KOPT-K1 (cell line): Measurements from ENCODE around the gene LINS1.

Experiments
- H3K27ac ChIP-seq: fragments of 200-600 bp; sonication (generic); 2 replicates; pipeline ENCODE4 v1.5.1; 2016; ENCODE audit warnings: antibody characterized with exemption, mild to moderate bottlenecking, low read depth, low read length; ENCODE audit not compliant: poor library complexity, severe bottlenecking
- H3K36me3 ChIP-seq: fragments of 200-600 bp; sonication (generic); 2 replicates; pipeline ENCODE4 v1.5.1; 2017; ENCODE audit warnings: antibody characterized with exemption, mild to moderate bottlenecking, low read length, moderate library complexity; ENCODE audit not compliant: insufficient read depth
- H3K9me3 ChIP-seq: fragments of 200-600 bp; sonication (generic); 2 replicates; pipeline ENCODE4 v1.5.1; 2017; ENCODE audit warnings: antibody characterized with exemption, low read length, mild to moderate bottlenecking; ENCODE audit not compliant: insufficient read depth, poor library complexity, severe bottlenecking

The LINS1 gene

DNA sequence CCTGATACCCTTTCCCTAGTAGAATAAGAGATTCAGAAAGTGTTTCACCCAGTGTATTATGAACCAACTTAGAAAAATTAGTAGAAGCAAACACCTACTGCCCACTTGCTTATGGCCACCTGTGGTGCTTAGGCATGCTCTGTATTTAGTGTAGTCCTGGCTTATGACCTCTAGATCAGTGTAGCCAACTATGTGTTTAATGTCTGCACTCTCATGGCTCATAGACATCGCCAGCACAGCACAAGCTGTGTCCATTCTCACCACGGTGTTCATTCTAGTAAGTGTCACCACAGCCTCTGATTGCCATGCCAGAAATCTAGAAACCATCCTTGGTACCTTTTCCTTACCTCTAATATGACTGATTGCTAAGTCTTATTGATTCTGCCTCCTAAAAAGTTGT lies 14.7 kb upstream of the LINS1 start:
- Histone ChIP-seq H3K9me3 (no peaks in the 10 kb centered on the region), H3K36me3 (peaks cover 71% of the 10 kb centered on the region), H3K27ac (no peak overlapping the region)

DNA sequence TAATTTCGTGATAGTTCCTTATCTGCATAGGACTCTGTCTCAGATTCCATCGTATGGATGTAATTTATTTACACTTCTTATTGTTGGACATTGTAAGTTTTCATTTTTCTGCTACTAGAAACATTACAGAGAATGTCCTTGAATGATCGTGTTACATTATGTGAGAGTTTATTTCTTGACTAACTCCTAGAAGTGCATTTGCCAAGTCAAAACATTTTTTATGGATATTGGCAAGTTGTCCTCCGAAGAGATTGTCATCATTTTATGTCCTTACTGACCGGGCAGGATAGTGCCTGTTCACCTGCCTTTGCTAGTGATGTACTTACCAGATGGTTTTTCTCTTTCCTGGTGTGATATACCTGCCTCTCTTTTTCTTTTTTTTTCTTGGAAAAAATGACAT lies 13.8 kb upstream of the LINS1 start:
- Histone ChIP-seq H3K27ac (no peak overlapping the region), H3K36me3 (peaks cover 74% of the 10 kb centered on the region), H3K9me3 (no peaks in the 10 kb centered on the region)

DNA sequence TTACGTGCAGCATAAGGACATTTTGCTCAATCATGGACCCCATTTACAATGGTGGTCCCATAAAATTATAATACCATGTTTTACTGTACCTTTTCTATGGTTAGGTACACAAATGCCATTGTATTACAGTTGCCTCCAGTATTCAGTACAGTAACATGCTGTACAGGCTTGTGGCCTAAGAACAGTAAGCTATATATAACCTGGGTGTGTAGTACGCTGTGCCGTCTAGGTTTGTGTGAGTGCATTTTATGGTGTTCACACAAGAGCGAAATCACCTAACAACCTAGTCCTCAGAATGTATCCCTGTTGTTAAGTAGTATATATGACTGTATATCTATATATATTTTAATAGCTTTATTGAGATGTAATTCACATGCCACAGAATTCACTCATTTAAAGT lies 12.9 kb upstream of the LINS1 start:
- peaks cover 74% of the 10 kb centered on the region for H3K36me3 ChIP-seq

DNA sequence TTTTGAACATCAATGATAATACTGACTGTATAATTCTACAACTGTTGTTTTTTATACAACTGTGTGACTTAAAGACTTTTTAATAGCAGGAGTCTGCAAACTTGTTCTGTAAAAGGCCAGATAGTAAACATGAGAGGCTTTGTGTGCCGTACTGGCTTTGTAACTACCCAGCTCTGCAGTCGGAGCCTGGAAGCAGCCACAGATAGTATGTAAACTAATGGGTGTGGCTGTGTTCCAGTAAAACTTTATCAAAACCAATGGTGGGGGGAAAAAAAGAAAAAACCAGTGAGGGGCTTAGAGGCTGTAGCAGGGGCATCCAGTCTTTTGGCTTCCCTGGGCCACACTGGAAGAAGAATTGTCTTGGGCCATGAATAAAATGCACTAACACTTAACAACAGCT lies 12.4 kb upstream of the LINS1 start:
- no peak overlapping the region for H3K27ac ChIP-seq
- H3K36me3 ChIP-seq = peaks cover 76% of the 10 kb centered on the region

More for the DNA sequence above, 12.9 kb upstream of the LINS1 start:
- Histone ChIP-seq H3K27ac (no peak overlapping the region), H3K9me3 (no peaks in the 10 kb centered on the region)

DNA sequence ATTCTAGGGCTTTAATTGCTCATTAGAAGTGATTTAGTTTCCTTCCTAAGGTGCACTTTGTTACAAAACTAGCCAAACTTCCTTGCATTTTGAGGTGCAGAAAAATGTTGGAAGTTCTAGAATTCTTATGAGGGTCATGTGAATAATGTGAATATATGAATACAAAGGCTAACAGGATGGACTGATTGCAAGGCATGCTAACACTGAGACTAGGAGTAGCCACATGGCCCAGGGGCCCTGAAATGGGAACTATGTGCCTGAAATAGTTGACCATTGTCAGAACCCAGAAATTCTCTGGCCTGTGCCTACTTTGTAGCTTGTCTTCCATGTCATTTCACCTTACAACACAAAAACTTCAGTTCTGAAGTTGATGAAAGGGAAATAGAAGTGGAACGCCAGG lies 11.2 kb upstream of the LINS1 start:
- Histone ChIP-seq H3K36me3 (peaks cover 76% of the 10 kb centered on the region), H3K9me3 (no peaks in the 10 kb centered on the region), H3K27ac (no peak overlapping the region)

More for the DNA sequence above, 12.4 kb upstream of the LINS1 start:
- no peaks in the 10 kb centered on the region for H3K9me3 ChIP-seq

DNA sequence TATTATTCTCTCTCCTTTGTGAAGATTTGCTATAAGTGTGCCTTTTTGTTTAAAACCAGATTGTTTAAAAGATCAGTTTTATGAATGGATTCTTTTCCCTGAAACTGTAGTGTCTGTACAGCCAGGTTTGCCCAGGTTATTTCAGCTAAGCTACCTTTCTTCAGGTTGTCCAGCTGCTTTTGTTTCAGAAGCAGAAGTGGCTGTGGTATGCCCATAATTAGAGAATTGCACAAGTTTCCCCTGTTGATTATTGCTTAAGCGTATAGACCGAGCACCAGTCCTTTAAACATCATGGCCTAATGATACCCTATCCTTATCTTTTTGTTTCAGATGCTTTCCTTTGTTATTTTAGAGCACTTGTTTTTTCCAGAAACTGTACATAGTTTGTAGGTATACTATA lies 10.6 kb upstream of the LINS1 start:
- H3K27ac ChIP-seq = no peak overlapping the region
- H3K9me3 ChIP-seq = no peaks in the 10 kb centered on the region
- peaks cover 83% of the 10 kb centered on the region for H3K36me3 ChIP-seq

DNA sequence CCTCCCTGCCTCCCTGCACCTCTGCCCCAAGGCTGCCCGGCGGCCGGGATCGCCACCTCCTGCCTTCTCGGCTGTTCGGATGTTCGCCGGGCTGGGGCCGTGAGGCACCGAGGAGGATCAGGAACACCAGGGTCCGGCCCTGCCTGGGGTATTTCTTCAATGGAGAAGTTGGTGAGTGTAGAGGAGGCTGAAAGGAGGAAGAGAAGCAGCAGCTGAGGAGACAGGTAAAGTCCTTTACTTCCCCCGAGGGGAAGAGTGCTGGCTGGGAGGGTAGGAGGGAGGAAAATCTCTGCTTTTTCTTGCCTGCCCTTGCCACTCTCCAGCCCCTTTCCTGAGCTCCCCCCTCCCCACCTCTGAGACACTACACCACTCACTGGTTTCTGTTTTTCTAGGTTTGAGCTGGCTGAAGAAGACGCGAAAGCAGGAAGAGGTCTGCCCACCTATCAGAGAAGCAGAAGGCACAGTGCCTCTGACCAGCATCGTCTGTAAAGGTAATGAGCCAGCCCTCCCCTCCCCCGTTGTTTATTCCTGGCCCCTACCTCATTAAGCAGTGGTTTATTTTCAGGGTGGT lies 924 bp upstream of the LINS1 start:
- Histone ChIP-seq H3K36me3 (peaks cover 22% of the 10 kb centered on the region), H3K27ac (peak overlapping the region; percentile 80), H3K9me3 (no peaks in the 10 kb centered on the region)

DNA sequence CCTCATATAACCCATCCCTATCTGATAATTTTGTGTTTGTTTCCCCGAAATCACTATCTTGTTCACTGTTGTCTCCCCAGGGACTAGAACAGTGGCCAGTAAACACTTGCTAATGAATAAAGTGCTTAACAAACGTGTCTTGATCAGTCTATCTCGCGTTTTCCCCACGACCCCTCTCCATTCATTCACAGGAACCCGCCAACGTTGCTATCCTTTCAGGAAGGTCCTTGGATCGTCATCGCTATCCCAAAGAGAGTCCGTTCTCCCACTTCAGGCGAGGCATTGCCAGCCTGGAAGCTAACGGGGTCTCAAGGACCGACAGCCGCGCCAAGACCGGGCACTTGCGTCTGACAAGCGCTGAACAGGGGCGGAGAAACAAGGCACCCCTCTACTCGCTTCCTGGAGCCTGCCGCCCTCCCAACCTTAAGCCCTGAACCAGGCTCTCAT lies 344 bp downstream of the LINS1 start:
- peaks cover 13% of the 10 kb centered on the region; the same call in 1 of the 2 replicates for H3K36me3 ChIP-seq
- H3K27ac ChIP-seq = peak overlapping the region; percentile 71
- no peaks in the 10 kb centered on the region for H3K9me3 ChIP-seq

DNA sequence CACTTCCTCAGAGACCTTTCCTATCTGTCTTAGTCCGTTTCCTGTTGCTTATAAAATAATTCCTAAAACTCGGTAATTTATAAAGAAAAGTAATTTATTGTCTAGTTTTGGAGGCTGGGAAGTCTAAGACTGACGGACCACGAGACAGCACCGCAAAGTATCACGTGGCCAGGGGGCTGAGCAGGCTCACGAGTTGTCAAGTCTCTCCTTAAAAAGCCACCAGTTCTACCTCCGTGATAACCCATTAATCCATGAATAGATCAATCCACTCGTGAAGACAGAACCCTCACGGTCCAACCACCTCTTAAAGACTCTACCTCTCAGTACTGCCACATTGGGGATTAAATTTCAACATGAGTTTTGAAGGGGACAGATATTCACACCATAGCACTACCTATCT lies 821 bp downstream of the LINS1 start:
- peak overlapping the region; percentile 71 for H3K27ac ChIP-seq
- no peaks in the 10 kb centered on the region for H3K9me3 ChIP-seq
- H3K36me3 ChIP-seq = peaks cover 11% of the 10 kb centered on the region; the same call in 1 of the 2 replicates

DNA sequence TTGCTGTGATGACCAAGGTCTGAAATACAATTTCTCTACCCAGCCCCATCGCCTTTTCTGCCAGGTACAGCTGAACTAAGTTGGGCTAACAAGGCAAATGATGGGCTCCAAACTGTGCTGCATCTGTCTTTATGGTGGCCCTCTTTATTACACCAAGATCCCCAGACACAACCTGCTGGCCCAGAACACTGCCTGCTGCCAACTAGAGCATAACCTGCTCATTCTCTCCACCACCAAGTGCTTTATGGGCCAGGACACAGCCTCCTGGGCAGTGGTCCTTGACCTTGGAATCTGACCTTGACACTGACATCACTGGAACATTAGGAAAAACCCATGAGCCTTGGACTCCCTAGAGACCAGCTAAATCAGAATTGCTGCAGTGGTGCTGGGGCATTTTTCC lies 3.3 kb downstream of the LINS1 start:
- Histone ChIP-seq H3K36me3 (no peaks in the 10 kb centered on the region; the same call in 1 of the 2 replicates), H3K9me3 (no peaks in the 10 kb centered on the region), H3K27ac (peak overlapping the region; percentile 33)

DNA sequence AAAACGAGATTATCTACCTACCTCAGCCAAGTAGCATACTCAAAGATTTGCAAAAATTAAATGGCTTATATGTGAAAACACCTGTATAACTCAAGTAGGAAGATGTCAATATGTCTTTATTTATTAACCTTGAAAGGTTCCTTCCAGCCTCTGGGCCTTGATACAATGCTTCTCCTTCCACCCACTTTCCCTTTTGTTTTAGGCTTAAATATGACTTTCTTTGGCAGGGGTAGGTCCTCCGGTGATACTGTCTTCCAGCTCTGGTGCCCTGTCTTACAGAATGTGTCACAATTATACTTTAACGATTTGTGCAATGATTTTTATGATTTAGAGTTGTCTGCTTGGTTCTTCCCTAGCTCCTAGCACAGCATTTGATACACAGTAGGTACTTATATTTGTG lies 4.1 kb downstream of the LINS1 start:
- Histone ChIP-seq H3K27ac (peak overlapping the region; percentile 81), H3K36me3 (no peaks in the 10 kb centered on the region; the same call in 1 of the 2 replicates)

DNA sequence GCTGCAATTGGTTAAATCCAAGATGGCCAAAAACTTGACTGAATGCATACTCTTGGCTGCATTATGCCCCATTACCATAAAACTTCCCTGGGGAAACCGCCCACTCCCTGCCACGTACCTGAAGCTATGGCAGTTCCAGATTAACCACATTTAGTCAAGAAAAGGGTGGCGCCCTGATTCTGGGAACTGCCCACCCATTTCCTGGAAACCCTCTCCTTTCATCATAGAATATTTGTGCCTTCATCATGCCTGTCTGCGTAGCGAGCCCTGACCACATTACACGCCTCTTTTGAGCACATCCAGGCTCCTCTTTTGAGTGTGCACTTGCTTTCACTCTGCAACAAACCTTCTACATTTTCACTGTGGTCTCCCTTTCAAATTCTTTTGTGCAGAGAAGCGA lies 5.2 kb downstream of the LINS1 start:
- peak overlapping the region; percentile 81 for H3K27ac ChIP-seq
- peaks cover 6% of the 10 kb centered on the region for H3K9me3 ChIP-seq
- H3K36me3 ChIP-seq = peaks cover under 1% of the 10 kb centered on the region

More for the DNA sequence above, 4.1 kb downstream of the LINS1 start:
- H3K9me3 ChIP-seq = no peaks in the 10 kb centered on the region

DNA sequence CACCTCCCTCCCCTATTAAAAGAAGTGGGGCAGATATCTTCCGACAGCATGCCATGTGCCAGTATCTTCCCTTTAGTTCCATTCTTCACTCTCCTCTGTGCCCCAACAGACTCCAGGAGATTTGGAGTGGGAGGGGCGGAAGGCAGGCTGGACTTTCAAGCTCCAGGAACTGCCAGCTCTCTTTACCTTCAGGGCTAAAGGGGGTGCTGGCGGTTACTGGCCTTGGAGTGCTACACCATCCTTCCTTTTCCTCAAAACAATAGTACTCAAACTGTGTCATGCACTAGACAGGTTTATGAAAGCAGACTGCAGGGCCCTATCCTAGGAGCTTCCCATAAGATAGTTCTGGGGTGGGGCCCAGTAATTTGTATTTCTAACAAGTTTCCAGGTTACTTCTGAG lies 6.0 kb downstream of the LINS1 start:
- H3K9me3 ChIP-seq = peaks cover 14% of the 10 kb centered on the region
- peaks cover 3% of the 10 kb centered on the region for H3K36me3 ChIP-seq
- peak overlapping the region; percentile 81 for H3K27ac ChIP-seq

DNA sequence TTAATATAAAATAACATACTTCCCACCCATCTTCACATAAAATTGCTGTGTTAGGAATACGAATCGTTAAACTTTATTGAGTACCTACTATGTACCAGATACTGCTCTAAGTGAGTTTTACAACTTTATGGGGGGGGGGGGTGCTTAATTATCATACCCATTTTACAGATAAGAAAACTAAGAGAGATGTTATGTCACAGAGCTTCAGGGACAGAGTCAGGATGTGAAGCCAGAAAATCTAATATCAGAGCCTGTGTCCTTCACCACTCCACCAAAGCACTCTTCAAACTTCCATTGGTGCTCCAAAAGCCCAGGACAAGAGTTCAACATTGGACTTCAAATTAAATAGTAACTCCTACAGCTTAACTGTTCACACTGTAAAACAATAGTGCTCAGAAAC lies 8.6 kb downstream of the LINS1 start:
- Histone ChIP-seq H3K36me3 (peaks cover 3% of the 10 kb centered on the region), H3K27ac (no peak overlapping the region), H3K9me3 (peaks cover 40% of the 10 kb centered on the region)

DNA sequence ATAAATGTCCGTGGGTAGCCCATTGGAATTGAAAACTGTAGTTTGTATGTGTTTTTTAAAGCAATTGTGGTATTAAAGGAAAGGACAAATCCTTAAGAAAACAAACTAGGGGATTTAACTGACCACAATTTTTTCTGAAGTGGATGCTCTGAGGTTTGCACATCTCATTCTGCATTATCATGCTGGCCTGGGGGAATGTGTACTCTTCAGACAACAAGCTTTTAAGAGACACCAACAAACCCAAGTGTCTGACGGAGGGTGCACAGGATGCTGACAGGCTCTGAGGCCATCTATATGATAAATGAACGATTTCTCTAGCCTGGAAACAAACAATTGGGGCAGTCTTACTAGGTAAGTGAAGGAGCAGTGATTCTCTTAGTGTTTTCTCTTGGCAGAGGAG lies 9.1 kb downstream of the LINS1 start:
- Histone ChIP-seq H3K36me3 (peaks cover 3% of the 10 kb centered on the region), H3K27ac (no peak overlapping the region), H3K9me3 (peaks cover 45% of the 10 kb centered on the region)

DNA sequence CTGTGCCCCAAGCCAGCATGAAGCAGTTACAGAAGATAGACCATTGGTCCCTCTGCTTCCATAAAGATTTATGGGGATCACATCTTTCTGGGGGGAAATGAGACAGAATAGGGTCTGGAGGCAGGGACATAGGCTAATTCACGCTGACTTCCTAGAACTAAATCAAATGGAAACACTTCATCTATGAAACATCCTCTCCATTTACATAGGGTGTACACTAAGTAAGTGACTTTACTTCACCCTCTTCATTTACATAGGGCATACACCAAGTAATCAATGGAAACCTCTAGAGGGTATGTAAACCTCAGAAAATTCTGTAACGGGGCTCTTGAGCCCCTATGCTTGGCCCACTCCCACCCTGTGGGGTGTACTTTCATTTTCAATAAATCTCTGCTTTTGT lies 10.1 kb downstream of the LINS1 start:
- Histone ChIP-seq H3K9me3 (peaks cover 56% of the 10 kb centered on the region), H3K27ac (no peak overlapping the region), H3K36me3 (peaks cover 3% of the 10 kb centered on the region)
